ENCODE results near the gene MYL4.
"Not testable (repeated sequence)": the region's sequence is repeated elsewhere in the genome, so short reads cannot be mapped to it uniquely, and the experiment has no call there.

The MYL4 gene

GRCh38 chr17:47208744-47209488, at the start of gene MYL4:
Gene MYL4 (plus strand): TSS chr17:47209348. CDS start chr17:47209423, 75 bp downstream.
- DNase-seq, result no peak

- no peak for DNase-seq
These were observed 47.0 kb upstream of the MYL4 start for GRCh38 chr17:47162013-47162622.

GRCh38 chr17:47164263-47164662, 44.9 kb upstream of the MYL4 start:
- DNase-seq, result no peak

- no peak for DNase-seq
These were observed 44.0 kb upstream of the MYL4 start for GRCh38 chr17:47165137-47165536.

GRCh38 chr17:47166854-47167253, 42.3 kb upstream of the MYL4 start:
- DNase-seq, result not testable (repeated sequence)

- not testable (repeated sequence) for DNase-seq
These were observed 40.3 kb upstream of the MYL4 start for GRCh38 chr17:47168896-47169295.

GRCh38 chr17:47170710-47171109, 38.4 kb upstream of the MYL4 start:
- no peak for DNase-seq

GRCh38 chr17:47172696-47173565, 36.2 kb upstream of the MYL4 start:
- no peak for DNase-seq

GRCh38 chr17:47174823-47175222, 34.3 kb upstream of the MYL4 start:
- DNase-seq, result not testable (repeated sequence)

GRCh38 chr17:47176389-47176826, 32.7 kb upstream of the MYL4 start:
- DNase-seq, result no peak

GRCh38 chr17:47177261-47177660, 31.9 kb upstream of the MYL4 start:
- no peak for DNase-seq

- DNase-seq, result no peak
These were observed 30.0 kb upstream of the MYL4 start for GRCh38 chr17:47179141-47179540.

GRCh38 chr17:47180337-47180736, 28.8 kb upstream of the MYL4 start:
- DNase-seq, result no peak

GRCh38 chr17:47180988-47181387, 28.2 kb upstream of the MYL4 start:
- not testable (repeated sequence) for DNase-seq

GRCh38 chr17:47184681-47185080, 24.5 kb upstream of the MYL4 start:
- DNase-seq, result no peak

- no peak for DNase-seq
These were observed 20.8 kb upstream of the MYL4 start for GRCh38 chr17:47188271-47188875.

- peak; percentile 88 for DNase-seq
These were observed 20.0 kb upstream of the MYL4 start, which contains the start of gene CDC27 for GRCh38 chr17:47188876-47189731. Gene CDC27 (minus strand): TSS chr17:47189295. CDS start chr17:47189172, 123 bp downstream.

- no peak for DNase-seq
These were observed 19.4 kb upstream of the MYL4 start for GRCh38 chr17:47189732-47190237.

- DNase-seq, result no peak
These were observed 18.9 kb upstream of the MYL4 start for GRCh38 chr17:47190243-47190642.

GRCh38 chr17:47190770-47191169, 18.4 kb upstream of the MYL4 start:
- no peak for DNase-seq

GRCh38 chr17:47192554-47192953, 16.6 kb upstream of the MYL4 start:
- DNase-seq, result no peak

Data from NCI-H226 (cell line).